Activated naive CD4-positive, alpha-beta T cell treated with anti-CD3 and anti-CD28 coated beads for 36 hours (primary cell): Measurements from ENCODE around the gene CAPN12. TPM values are rescaled to one million over a fixed set of nuclear protein-coding genes. Genes with fewer than 3 reads are reported as not detected.

Experiments used
- CTCF ChIA-PET: fragments of 350-600 bp; sonication (Branson Sonifier 250); formaldehyde crosslinking; loops from one replicate; lab custom pipeline; 2021; ENCODE audit warnings: antibody characterized with exemption; lab: Charles Lee
- DNase-seq: peaks from one replicate; pipeline ENCODE4 v3.0.0-alpha.2; 2020
- H3K27ac Mint-ChIP-seq: one replicate; pipeline ENCODE4 v1.8.0; 2021; ENCODE audit warnings: mild to moderate bottlenecking, mixed read lengths
- H3K27me3 Mint-ChIP-seq: one replicate; pipeline ENCODE4 v1.8.0; 2021; ENCODE audit warnings: low read depth, mixed read lengths
- H3K36me3 Mint-ChIP-seq: one replicate; pipeline ENCODE4 v1.8.0; 2021; ENCODE audit warnings: low read depth, mixed read lengths
- H3K4me1 Mint-ChIP-seq: one replicate; pipeline ENCODE4 v1.8.0; 2021; ENCODE audit warnings: low read depth, mixed read lengths
- H3K4me3 Mint-ChIP-seq: one replicate; pipeline ENCODE4 v1.8.0; 2021; ENCODE audit warnings: mild to moderate bottlenecking, moderate library complexity, mixed read lengths
- H3K9me3 Mint-ChIP-seq: one replicate; pipeline ENCODE4 v1.8.0; 2021; ENCODE audit warnings: mixed read lengths
- intact Hi-C: fragments of 100-400 bp; cut with micrococcal nuclease; formaldehyde crosslinking; loops from one replicate; pipeline ENCODE4 v1.15.1; 2023
- total RNA-seq, 2 experiments: library from RNA; stranded (reverse); gene quantifications; one replicate each; pipeline ENCODE4 v1.2.3, GENCODE V29; 2021

Gene CAPN12
- total RNA-seq, 2 experiments from 2014 or later: 1.9 to 2.2 TPM

DNA sequence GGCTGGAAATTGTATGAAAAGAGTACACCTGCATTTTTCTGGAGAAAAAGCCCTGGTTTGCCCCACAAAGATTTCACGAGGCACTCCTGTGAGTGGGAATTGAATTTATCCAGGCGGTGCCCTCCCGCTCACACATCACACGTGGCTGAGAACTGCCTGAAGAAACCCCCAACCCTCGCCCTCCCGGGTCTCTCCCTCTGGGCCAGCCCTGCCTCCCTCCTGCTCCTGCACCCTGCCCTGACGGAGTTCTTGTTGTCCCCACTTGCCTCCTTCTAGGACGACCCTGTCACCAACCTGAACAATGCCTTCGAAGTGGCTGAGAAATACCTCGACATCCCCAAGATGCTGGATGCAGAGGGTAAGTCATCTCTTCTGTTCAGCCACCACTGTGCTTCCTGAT lies 35.2 kb downstream of the CAPN12 start:
- Mint-ChIP-seq H3K9me3 (no peaks in the 10 kb centered on the region), H3K4me1 (no peaks in the 10 kb centered on the region), H3K27ac (no peak overlapping the region), H3K36me3 (peaks cover 8% of the 10 kb centered on the region), H3K4me3 (no peak overlapping the region), H3K27me3 (no peaks in the 10 kb centered on the region)
- CTCF ChIA-PET: no interaction called here
- intact Hi-C loops: no loop called here
- no peak for DNase-seq

GRCh38 chr19:38708413-38709024 lies 35.8 kb downstream of the CAPN12 start:
- CTCF ChIA-PET: no interaction called here
- Mint-ChIP-seq H3K36me3 (peaks cover 8% of the 10 kb centered on the region), H3K9me3 (no peaks in the 10 kb centered on the region), H3K4me3 (no peak overlapping the region), H3K27me3 (no peaks in the 10 kb centered on the region), H3K4me1 (no peaks in the 10 kb centered on the region), H3K27ac (no peak overlapping the region)
- DNase-seq: no peak
- intact Hi-C loops: no loop called here

DNA sequence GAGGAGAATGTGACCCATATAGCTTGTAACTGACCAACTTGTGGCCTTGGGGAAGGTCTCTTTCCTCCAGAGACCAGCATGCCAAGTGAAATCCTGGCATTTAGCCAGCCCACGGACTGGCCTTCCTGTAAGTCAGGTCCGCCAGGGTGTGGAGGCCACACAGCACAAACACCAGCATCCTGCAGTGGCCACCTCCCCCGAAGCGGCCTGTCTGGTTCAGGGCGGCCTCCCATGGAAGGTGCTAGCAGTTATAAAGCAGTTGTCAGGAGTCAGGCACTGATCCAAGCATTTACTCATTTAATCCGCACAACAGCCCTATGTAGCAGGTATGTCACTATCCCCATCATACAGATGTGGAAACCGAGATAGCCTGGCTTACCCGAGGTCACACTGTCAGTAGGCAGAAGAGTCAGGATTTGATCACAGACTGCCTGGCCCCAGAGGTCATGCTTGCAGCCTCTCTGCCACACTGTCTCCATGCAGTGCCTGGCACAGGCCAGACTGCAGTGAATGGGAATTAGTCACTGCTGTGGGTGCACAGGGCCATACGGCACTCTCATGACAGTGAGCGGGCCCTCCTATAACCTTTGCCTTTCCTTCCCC lies 36.7 kb downstream of the CAPN12 start:
- peaks cover 8% of the 10 kb centered on the region for H3K36me3 Mint-ChIP-seq
- intact Hi-C loops: no loop called here
- no peaks in the 10 kb centered on the region for H3K27me3 Mint-ChIP-seq
- DNase-seq: no peak
- CTCF ChIA-PET: no interaction called here
- H3K4me3 Mint-ChIP-seq: no peak overlapping the region
- H3K27ac Mint-ChIP-seq: no peak overlapping the region
- no peaks in the 10 kb centered on the region for H3K9me3 Mint-ChIP-seq
- no peaks in the 10 kb centered on the region for H3K4me1 Mint-ChIP-seq

DNA sequence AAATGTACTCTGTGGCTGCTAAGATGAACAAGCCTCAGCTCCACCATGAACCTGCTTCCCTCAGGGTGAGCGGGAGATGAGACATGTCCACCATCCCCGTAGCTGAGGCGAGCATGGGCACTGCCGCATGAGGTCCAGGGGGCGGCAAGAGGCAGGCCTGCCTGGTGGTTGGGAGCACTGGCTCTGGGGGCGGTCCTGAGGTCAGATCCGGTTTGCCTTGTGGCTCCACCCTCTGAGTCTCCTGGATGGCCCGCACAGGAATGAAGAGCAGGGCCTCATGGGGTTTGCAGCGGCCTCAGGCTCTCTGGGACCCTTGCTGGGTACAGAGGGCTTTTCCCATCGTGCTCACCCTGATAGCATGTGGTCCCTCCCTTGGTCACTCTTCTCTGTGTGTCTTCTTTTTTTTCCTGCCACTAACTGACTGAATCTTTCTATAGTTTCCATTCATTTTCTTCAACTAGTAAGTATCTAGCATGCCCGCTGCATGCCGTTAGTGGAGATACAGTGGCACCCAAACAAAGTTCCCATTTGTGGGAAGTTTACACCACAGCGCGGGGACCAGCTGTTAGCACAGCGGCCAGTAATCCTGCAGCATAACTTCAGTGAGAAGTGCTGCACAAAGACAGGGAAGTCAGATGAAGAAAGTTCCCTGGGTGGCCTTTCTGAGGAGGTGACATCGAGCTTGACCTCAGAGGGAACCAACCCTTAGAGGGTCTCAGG lies 37.3 kb downstream of the CAPN12 start:
- Mint-ChIP-seq H3K4me1 (no peaks in the 10 kb centered on the region), H3K4me3 (no peak overlapping the region), H3K27me3 (no peaks in the 10 kb centered on the region), H3K36me3 (peaks cover 8% of the 10 kb centered on the region), H3K27ac (no peak overlapping the region), H3K9me3 (no peaks in the 10 kb centered on the region)
- CTCF ChIA-PET: no interaction called here
- intact Hi-C loops: no loop called here
- DNase-seq: no peak

DNA sequence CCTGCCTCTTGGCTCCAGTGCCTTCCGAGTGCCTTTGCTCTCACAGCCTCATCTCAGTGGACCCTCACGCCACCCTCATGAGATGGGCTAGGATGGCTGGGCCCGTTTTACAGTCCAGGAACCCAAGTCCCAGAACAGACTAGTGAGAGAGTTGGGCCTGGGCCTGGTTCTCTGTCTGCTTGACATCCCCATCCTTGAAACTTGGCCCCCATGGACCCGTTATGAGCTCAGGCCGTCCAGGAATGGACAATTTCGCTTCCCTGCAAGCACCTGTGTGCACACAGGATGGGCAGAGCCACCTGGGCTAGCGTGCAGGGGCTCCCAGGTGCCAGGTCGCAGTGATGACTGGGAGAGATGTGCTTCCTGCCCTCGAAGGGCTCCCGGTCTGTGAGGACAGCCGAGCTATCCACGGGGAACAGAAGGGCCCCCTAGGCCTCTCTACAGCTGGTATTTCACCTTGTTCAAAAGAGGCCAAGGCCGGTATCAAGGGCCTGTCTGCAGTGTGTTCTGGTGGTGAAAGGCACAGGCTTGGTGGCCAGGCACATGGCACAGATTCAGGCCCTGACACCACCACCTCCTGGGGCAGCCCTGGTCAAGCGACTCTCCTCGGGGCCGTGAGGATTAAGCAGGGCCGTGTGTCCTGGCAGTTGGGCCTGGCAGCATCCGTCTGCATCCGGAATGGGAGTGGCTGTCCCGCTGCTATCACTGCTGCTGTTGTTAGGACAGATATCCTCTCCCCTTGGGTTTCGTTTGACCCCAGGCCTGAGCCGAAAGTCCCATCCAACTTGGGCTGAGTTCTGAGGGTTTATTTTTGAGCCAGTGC lies 38.9 kb downstream of the CAPN12 start:
- Mint-ChIP-seq H3K9me3 (no peaks in the 10 kb centered on the region), H3K27me3 (no peaks in the 10 kb centered on the region), H3K27ac (no peak overlapping the region), H3K4me3 (no peak overlapping the region), H3K36me3 (peaks cover 12% of the 10 kb centered on the region), H3K4me1 (no peaks in the 10 kb centered on the region)
- CTCF ChIA-PET: no interaction called here
- no peak for DNase-seq
- intact Hi-C loops: no loop called here

DNA sequence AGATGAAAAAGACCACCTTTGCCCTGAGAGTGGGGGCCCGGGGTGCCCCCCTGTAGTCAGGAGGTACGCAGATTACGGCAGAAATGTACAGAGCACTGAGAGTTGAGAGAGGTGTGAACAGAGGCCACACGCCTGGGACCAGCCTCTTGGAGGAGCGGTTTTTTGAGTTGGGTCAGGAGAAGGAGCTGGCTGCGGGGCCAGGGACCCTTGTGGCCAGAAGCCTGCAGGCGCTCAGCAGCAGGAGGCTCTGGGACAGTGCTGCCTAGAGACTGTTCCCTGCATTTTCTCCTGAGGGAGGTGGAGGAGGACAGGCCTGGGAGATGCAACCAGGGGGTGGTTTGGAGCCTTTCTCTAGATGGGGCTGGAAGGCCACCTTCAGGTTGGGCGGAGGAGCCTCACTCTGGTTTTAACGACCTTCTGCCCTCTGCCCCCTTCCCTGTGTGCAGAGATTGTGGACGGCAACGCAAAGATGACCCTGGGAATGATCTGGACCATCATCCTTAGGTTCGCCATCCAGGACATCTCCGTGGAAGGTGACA lies 39.7 kb downstream of the CAPN12 start:
- H3K4me3 Mint-ChIP-seq: no peak overlapping the region
- H3K9me3 Mint-ChIP-seq: no peaks in the 10 kb centered on the region
- H3K36me3 Mint-ChIP-seq: peaks cover 10% of the 10 kb centered on the region
- no peak overlapping the region for H3K27ac Mint-ChIP-seq
- H3K4me1 Mint-ChIP-seq: no peaks in the 10 kb centered on the region
- intact Hi-C loops: no loop called here
- CTCF ChIA-PET: no interaction called here
- no peaks in the 10 kb centered on the region for H3K27me3 Mint-ChIP-seq
- DNase-seq: no peak

- peaks cover 10% of the 10 kb centered on the region for H3K36me3 Mint-ChIP-seq
- DNase-seq: no peak
- no peak overlapping the region for H3K27ac Mint-ChIP-seq
- no peak overlapping the region for H3K4me3 Mint-ChIP-seq
- H3K27me3 Mint-ChIP-seq: no peaks in the 10 kb centered on the region
- intact Hi-C loops: no loop called here
- CTCF ChIA-PET: no interaction called here
- H3K9me3 Mint-ChIP-seq: no peaks in the 10 kb centered on the region
- peaks cover 7% of the 10 kb centered on the region for H3K4me1 Mint-ChIP-seq
Measured at GRCh38 chr19:38703509-38703908, 40.8 kb downstream of the CAPN12 start.

DNA sequence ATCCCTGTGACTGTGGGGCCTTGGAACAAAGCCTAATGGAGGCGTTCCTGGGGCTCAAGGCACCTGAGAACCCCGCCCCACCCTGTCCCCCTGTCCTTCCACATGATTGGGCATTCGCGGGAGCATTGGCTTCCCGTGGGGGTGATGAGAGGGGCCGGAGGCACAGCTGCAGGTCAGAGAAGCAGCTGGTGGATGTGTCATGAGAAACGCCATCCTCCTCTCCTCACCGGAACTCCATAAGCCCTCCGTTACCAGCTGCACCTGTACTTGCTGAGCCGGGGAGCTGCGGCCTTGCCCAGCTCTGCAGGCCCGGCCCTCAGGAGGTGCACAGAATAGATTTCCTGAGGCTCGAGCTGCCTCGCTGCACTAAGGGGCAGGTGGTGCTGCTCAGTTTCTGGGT lies 42.0 kb downstream of the CAPN12 start:
- Mint-ChIP-seq H3K27ac (no peak overlapping the region), H3K4me3 (no peak overlapping the region), H3K27me3 (no peaks in the 10 kb centered on the region), H3K9me3 (no peaks in the 10 kb centered on the region), H3K4me1 (peaks cover 14% of the 10 kb centered on the region), H3K36me3 (peaks cover 10% of the 10 kb centered on the region)
- intact Hi-C loops: no loop called here
- DNase-seq: no peak
- CTCF ChIA-PET: no interaction called here

DNA sequence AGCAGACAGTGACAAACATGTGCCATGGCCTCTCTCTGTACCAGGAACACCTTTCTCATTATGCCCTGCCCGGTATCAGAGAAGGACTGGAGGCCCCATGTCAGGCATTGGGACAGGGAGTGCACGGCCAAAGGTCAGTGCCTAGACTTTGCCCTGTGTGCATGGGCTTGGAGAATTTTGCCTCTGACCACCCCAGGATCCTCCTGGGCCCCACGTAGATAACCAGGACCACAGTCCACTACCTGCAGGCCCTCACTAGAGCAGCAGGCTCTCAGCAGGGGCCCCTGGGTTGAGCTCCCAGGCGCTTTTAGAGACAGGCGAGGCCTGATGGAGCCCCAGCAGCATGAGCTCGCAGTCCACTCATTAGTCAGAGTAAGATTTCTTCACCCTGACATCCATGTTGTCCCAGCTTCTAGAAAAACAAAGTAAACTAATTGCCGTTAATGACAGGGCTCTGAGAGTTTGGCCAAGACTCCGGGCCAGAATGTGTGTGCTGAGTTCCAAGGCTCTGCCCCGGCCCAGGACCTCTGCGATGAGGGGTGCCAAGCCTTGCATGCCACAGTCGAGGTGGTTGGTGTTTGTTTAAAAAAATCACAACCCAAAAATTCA lies 42.7 kb downstream of the CAPN12 start:
- H3K27ac Mint-ChIP-seq: no peak overlapping the region
- CTCF ChIA-PET: no interaction called here
- no peaks in the 10 kb centered on the region for H3K9me3 Mint-ChIP-seq
- peaks cover 9% of the 10 kb centered on the region for H3K36me3 Mint-ChIP-seq
- H3K27me3 Mint-ChIP-seq: no peaks in the 10 kb centered on the region
- intact Hi-C loops: no loop called here
- H3K4me1 Mint-ChIP-seq: peaks cover 14% of the 10 kb centered on the region
- H3K4me3 Mint-ChIP-seq: no peak overlapping the region
- no peak for DNase-seq

- intact Hi-C loops: no loop called here
- peaks cover 7% of the 10 kb centered on the region for H3K36me3 Mint-ChIP-seq
Measured at GRCh38 chr19:38700902-38701454, 43.3 kb downstream of the CAPN12 start.

GRCh38 chr19:38700350-38700901 lies 43.8 kb downstream of the CAPN12 start:
- Mint-ChIP-seq H3K27ac (no peak overlapping the region), H3K36me3 (peaks cover 5% of the 10 kb centered on the region), H3K4me1 (peaks cover 14% of the 10 kb centered on the region), H3K27me3 (no peaks in the 10 kb centered on the region), H3K9me3 (no peaks in the 10 kb centered on the region), H3K4me3 (no peak overlapping the region)
- CTCF ChIA-PET: no interaction called here
- intact Hi-C loops: no loop called here
- no peak for DNase-seq

More at GRCh38 chr19:38700902-38701454, 43.3 kb downstream of the CAPN12 start:
- Mint-ChIP-seq H3K4me1 (peaks cover 14% of the 10 kb centered on the region), H3K27me3 (no peaks in the 10 kb centered on the region), H3K4me3 (no peak overlapping the region), H3K9me3 (no peaks in the 10 kb centered on the region), H3K27ac (no peak overlapping the region)
- no peak for DNase-seq
- CTCF ChIA-PET: no interaction called here
